HUDEP-2 (cell line): ENCODE data around the gene DSE.

ENCODE experiments used
- DNase-seq, 76 experiments: peaks; one replicate each; lab custom pipeline; 2025; ENCODE audit not compliant: unreplicated experiment in 76 of 76; lab: John Stamatoyannopoulos, UW

Gene DSE

DNA sequence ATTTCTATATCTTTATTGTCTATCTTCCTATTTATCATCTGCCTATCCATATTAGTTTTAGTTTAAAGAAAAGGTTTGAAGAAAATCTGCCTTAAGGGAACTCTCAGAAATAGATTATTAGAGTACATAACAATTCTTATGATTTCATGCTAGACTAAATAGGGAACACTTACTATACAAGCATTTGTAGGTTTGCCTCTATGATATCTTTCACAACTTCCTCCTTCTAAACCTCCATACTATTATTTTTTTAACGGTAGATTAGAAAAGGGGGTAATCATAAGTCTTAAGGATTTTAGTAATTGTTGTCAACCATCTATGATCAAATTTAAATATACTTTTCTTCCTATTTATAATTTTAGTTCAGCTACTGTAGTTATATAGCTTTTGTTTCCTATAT lies 11.6 kb upstream of the DSE start:
- DNase-seq: no peak

DNA sequence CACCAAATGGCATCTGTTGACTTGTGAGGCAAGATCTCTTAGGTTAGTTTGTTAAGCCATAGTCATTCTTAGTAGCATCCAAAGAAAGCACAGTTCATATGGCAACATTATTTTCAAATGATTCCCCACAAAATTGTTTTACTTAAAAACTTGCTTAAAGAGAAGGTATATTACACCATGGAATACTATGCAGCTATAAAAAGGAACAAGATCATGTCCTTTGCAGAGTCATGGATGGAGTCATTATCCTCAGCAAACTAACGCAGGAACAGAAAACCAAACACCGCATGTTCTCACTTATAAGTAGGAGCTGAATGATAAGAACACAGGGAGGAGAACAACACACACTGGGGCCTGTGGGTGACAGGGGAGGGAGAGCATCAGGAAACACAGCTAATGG lies 10.9 kb upstream of the DSE start:
- DNase-seq: no peak

DNA sequence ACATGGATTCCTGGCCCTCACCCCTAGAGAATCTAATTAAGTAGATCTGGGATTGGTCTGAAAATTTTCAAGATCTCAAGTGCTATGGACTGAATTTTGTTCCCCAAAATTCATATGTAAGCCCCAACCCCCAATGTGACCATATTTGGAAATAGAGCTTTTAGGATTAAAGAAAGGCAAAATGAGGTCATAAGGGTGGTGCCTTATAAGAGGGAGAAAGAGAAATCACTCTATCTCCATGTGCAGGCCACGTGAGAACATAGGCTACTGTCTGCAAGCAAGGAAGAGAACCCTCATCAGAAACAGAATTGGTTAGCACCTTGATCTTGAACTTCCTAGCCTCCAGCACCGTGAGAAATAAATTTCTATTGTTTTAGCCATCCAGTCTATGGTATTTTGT lies 8.5 kb upstream of the DSE start:
- DNase-seq: no peak

DNA sequence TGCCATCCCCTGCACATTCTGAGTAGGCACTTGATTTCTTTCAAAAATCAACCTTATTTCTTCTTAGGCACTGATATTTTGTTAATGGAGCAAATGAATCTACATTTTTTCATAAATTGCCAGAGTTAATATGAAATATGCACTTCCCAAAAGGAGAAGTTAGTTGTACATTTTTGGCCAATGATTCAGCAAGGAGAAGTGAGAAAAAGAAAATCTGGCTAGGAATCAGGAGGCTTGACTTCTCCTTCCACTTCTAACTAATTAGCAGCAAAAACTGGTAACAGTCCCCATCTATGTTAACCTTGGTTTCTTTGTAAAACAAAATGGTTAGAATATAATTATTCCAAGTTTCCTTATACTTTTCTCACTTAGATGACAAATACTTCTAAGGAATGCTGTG lies 7.0 kb upstream of the DSE start:
- DNase-seq: no peak

DNA sequence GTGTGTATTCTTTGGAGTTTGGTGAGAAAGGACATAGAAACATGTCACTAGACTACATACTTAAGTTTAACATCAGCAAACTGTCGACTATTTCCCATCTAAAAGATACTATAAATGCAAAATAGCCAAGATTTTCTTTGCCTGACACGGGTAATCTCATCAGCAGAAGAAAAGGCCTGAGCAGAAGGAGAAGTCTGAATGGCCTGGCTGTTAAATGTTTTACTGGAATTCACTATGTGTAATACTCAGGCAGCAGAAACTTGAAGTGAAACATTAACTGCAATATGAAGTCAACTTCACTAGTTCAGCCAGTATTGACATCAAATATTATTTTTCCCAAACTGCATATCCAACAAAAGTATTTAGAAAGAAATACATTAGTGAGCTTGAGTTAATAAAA lies 6.4 kb upstream of the DSE start:
- DNase-seq: no peak

- no peak for DNase-seq
Observed at GRCh38 chr6:116365743-116366142, 5.0 kb upstream of the DSE start.

DNA sequence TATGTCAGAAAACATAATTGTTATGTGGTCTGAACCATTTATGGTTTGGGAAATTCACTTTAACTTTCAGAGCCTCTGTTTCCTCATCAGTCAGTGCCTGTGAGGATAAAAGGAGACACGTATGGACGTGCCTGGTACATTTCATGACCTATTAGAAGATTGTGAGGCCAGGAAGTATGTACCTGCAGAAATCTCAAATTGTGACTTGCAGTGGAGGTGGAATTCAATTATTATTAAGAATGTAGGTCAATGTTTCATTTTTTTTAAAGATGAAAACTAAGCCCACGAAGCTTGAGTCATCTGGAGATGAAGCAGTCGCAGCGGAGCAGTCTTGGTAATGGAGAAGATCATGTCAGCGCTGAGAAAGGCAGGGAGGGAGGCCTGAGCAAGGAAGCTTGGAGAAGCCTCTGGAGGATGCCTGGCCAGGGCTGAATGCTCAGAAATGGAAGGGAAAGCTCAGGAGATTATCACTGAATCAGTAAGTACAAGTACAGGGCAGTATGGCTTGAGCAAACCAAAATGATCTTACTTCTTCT lies 3.9 kb upstream of the DSE start:
- no peak for DNase-seq

DNA sequence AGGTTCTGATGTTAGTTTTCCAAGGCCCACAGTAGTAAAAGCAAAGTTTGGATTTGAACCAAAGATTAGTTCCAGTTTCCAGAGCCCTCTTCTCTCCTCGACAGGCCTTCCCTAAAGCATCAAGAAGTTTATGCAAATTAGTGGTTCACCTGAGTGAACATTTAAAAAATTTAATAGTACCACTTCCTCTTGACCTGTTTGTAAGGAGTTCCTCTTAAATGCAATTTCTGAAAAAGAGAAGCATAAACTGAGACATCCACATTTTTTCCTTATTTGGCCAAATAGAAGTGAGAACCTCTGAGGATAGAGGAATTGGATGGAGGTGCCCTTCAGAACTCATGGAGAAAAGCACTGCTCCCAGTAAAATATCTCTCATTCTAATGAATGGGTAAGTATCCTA lies 1.2 kb upstream of the DSE start:
- no peak for DNase-seq

DNA sequence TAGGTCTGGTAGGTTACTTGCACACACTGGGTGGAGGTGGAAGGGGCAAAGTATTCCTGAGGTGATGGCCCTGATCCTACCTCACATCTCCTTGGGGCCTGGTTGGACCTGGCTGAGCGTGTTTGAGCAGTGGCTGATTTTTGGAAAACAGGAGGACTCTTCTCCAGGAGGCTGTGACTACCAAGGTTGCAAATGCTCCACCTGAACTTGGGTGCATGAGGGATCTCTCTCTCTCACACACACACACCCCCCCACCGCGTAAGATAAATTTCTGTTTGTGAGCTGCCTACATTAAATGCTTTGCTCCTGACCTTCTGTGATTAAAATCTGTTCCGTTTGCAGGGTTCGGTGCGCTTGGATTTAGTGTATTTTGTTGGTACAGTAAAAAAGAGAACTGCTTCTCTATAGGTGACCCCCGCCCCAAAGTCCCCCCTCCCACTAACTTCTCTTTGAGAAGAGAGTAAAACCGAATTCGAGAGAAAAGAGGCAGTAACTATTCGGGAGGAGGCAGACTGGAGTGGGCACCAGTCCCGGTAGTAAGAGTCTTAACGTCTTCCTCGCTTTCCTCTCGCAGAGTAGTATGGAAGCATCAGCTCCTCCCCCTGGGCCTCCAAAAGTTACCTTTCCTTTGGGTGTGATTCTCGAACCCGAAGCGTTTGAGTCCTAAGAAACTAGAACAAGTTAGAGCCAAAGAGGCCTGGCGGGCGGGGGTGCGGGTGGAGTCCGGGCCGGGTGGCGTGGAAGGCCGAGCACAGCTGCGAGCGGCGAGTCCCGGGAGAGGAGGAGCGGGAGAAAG lies 585 bp upstream of the DSE start:
- peak in 2 of 76 experiments; percentile 14 to 21 for DNase-seq

GRCh38 chr6:116371120-116371917 lies 572 bp downstream of the DSE start:
- peak in 3 of 76 experiments; percentile 8 to 35 (median 20) for DNase-seq

GRCh38 chr6:116371918-116372209 lies 1.1 kb downstream of the DSE start:
- no peak for DNase-seq

DNA sequence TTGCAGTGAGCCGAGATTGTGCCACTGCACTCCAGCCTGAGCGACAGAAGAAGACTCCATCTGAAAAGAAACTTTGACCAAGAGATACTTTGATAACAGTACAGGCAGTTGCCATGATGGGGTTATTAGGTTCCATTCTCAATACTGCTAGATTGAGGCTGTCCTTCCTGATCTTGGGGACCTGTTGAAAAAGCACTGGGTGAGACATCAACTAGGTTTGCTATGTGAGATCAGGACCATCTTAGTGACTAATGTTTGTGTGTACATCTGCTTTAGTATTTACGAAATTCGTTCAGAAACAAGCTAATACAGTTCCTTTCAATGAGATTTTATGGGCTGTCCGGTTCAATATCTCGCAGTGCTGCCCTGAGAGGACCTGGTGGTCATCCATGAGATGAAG lies 2.6 kb downstream of the DSE start:
- no peak for DNase-seq

GRCh38 chr6:116373940-116374339 lies 3.2 kb downstream of the DSE start:
- DNase-seq: no peak

DNA sequence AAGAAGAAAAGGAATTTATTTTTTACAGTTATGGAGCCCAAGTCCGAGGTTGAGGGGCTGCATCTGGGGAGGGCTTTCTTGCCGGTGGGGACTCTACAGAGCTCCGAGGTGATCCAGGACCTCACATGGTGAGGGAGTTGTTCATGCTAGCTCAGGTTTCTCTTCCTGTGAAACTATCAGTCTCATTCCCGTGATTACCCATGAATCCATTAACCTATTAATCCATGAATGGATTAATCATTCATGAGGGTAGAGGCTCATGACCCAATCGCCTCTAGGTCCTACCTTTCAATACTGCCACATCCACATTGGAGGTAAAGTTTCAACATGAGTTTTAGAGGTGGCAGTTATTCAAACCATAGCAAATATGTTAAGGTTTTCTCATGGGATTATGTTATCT lies 3.8 kb downstream of the DSE start:
- no peak for DNase-seq

DNA sequence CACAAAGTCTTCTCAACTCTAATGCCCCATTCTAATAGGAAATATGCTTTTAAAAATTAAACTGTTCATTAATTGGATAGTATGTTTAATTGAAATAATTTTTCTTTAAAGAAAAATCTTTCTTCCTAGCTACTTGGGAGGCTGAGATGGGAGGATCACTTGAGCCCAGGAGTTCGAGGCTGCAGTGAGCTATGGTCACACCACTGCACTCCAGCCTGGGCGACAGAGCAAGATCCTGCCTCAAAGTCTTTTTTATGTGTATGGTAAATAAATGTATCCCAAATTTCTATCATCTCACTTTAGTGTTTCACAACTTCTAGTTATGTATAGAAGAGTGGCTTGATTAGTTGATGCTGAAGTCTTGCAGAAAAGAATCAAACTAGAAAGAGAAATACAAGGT lies 4.5 kb downstream of the DSE start:
- no peak for DNase-seq

GRCh38 chr6:116376149-116376548 lies 5.4 kb downstream of the DSE start:
- DNase-seq: no peak

- DNase-seq: no peak
Observed at GRCh38 chr6:116379764-116380163, 9.0 kb downstream of the DSE start.

DNA sequence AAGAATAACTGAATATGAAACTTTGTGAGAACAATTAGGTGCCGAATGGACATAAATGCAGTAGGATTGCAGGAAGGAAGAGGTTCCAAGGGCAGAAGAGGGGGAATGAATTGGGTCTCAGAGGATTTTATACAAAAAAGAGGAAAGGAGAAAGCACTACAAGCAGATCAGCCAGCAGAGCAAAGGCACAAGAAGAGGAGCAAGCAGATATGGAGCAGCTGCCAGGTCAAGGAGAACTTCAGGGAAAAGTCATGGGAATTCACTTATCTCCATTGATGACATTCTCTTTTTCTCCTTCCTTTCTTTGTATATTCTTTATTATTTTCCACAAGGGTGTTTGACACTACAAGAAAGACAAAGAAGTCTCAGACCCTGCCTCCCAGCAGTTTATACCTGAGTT lies 9.6 kb downstream of the DSE start:
- DNase-seq: no peak

- DNase-seq: no peak
Observed at GRCh38 chr6:116381000-116381399, 10.3 kb downstream of the DSE start.

DNA sequence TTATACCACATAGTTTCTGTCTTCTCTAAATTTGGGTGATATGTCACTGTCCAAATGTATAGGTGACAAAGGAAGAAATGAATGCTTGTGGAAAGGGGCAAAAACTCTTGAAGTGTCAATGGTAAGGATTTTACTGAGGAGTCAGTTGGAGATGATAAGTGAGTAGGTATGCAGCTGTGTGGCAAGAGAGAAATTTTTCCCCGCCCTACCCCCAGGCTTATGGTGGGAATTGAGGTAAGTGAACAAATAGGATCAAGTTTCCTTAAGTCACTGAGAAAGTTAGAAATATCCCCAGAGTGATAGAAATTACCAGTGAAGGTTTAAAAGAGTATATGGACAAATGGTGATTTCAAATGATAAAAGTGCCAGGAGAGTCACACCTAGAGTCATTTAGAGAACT lies 11.8 kb downstream of the DSE start:
- DNase-seq: no peak

DNA sequence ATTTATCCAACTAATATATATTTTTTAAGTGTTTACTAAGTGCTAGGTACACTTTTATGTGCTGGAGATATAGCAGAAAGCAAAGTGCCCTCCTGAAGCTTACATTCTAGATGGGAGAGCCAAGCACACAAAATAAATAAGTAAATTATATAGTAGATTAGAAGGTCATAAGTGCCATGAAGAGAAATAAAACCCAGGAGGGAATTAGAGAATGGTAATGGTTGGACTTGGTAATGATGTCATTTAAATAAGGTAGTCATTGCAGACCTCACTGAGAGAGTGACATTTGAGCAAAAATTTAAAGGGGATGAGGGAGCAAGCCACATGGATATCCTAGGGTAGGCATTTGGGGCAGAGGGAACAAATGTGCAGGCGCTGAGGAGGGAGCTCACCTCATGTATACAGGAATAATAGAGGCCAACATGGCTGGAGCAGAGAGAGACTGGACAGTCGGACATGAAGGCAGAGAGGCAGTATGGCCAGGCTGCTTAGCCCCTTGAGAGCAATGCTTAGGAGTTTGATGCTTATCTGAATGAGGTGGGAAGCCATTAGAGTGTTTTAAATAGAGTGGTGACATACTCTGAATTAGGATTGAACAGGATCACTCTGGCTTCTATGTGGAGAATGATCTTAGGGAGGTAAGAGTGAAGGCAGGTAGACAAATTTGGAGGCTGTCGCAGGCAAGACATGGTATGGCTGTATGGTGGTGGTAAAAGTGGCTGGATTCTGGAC lies 14.1 kb downstream of the DSE start:
- DNase-seq: no peak

DNA sequence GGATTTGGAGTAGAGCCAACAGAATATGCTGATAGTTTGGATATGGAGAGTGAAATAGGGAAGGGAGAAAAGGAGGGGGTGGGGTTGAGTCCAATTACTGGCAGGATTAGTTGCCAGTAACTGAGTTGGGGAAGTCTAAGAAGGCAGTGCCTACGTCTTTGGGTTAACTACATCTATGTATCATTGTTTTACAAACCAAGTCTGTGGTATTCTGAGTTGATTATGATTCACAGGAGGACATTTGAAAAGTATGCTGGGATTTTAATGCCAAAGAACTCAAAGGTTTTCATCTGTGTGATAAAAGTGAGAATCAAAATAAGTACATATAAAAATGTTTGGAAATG lies 14.7 kb downstream of the DSE start:
- DNase-seq: no peak
